GM06990 (cell line): ENCODE data around the gene FBXL12.
"Not testable (repeated sequence)": the region's sequence is repeated elsewhere in the genome, so short reads cannot be mapped to it uniquely, and the experiment has no call there.

Experiments used
- DNase-seq: peaks from one replicate; pipeline ENCODE4 v3.0.0-alpha.2; 2011; ENCODE audit not compliant: insufficient read length; ENCODE audit errors: extremely low read depth
- H3K27me3 ChIP-seq: replicated peaks from 2 replicates; pipeline ENCODE4 v1.6.0; 2011; ENCODE audit warnings: low read length; ENCODE audit not compliant: control insufficient read depth, insufficient read depth
- H3K36me3 ChIP-seq: 2 replicates; pipeline ENCODE4 v1.5.1; 2011; ENCODE audit warnings: low read length; ENCODE audit not compliant: control insufficient read depth, insufficient read depth
- H3K4me3 ChIP-seq: replicated peaks from 2 replicates; pipeline ENCODE4 v1.5.1; 2011; ENCODE audit warnings: low read depth, mild to moderate bottlenecking, control low read depth, low read length
- TF ChIP-seq, protein P1 (sequence below): IDR thresholded peaks from 2 replicates; pipeline ENCODE4 v1.5.1; 2011; ENCODE audit warnings: low read length, control low read depth, mild to moderate bottlenecking, inconsistent platforms; ENCODE audit not compliant: insufficient read depth, poor library complexity, severe bottlenecking

Gene FBXL12

DNA sequence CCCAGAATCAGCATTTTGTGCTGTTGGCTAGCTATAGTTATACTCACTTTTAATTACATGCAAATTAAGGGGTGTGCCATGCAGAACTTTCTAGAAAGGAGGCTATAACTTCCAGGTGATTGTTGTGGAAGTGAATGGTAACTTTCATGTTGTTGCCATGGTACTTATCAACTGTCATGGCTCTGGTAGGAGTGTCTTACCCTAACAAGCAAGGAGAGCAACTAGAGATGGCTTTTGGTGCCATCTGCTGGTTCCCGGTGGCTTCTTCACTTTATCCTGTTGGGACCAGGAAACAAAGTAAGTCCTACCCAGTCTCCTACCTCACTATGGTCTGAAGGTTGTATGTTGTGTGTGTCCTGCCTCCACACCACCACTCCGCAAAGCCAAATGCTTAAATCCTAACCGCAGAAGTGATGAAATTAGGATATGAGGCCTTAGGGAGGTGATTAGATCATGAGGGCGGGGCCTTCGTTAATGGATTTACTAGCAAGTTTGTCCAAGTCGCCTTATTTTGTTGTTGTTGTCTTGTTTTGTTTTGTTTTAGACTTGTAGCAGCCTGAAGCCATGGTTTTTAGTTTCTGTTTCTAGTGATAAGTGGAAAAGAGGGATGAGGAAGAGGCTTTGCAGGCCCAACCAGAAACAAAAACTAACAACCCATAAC, 22.6 kb downstream of the FBXL12 start:
- H3K4me3 ChIP-seq, result no peak overlapping the region
- peak; percentile 51 for DNase-seq
- no peaks in the 10 kb centered on the region for H3K36me3 ChIP-seq
- TF ChIP-seq, protein P1, sequence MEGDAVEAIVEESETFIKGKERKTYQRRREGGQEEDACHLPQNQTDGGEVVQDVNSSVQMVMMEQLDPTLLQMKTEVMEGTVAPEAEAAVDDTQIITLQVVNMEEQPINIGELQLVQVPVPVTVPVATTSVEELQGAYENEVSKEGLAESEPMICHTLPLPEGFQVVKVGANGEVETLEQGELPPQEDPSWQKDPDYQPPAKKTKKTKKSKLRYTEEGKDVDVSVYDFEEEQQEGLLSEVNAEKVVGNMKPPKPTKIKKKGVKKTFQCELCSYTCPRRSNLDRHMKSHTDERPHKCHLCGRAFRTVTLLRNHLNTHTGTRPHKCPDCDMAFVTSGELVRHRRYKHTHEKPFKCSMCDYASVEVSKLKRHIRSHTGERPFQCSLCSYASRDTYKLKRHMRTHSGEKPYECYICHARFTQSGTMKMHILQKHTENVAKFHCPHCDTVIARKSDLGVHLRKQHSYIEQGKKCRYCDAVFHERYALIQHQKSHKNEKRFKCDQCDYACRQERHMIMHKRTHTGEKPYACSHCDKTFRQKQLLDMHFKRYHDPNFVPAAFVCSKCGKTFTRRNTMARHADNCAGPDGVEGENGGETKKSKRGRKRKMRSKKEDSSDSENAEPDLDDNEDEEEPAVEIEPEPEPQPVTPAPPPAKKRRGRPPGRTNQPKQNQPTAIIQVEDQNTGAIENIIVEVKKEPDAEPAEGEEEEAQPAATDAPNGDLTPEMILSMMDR, result peak; percentile 76
- no peaks in the 10 kb centered on the region for H3K27me3 ChIP-seq

DNA sequence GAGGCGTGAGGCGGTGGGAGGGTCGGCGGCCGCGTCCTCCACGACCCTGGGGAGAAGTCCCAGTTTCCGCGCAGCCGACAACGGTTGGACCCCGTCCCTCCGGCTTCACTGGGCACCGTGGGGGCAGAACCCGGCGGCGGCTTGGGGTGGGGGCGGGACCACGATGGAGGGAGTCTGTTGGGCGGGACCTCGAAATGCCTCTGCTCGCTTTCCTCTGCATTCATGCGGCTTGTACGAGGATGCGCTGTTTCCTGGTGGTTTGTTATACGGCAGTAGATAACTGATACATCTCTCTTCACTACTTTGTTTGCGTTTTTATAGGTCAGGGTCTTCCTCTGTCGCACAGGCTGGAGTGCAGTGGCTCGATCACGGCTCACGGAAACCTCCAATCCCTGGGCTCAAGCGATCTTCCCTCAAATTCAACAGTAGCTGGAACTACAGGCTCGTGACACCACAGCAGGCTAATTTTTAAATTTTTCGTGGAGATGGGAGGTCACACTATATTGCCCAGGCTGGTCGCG, 25.7 kb downstream of the FBXL12 start:
- TF ChIP-seq, protein P1, result no peak

DNA sequence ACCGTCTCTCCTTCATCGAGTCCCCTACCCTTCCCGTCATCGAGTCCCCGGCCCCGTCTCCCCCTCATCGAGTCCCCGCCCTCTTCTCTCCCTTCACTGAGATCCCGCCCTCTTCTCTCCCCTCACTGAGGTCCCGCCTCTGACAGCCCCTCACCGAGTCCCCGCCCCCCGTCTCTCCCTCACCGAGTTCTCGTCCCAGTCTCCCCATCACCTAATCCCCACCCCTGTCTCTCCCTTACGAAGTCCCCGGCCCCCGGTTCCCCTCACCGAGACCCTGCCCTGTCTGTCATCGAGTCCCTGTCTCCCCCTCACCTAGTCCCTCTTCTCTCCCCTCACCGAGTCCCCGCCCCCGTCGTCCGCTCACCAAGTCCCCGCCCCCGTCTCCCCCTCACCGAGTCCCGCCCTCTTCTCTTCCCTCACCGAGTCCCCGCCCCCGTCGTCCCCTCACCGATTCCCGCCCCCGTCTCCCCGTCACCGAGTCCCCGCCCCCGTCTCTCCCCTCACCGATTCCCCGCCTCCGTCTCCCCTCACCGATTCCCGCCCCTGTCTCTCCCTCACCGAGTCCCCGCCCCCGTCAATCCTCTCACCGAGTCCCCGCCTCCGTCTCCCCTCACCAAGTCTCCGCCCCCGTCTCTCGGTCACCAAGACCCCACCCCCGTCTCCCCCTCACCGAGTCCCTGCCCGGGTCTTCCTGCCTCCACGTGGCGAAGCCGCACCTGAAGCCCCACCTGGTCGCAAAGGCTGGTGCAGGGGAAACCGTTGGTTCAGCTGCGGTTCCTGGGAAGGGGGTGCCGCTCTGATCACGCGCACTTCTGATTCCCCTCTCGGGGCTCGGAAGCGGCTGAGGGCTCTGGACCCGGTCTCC, 26.4 kb downstream of the FBXL12 start:
- no peaks in the 10 kb centered on the region for H3K36me3 ChIP-seq
- TF ChIP-seq, protein P1, result no peak
- peak overlapping the region; percentile 77 for H3K4me3 ChIP-seq
- DNase-seq, result peak; percentile 89
- H3K27me3 ChIP-seq, result no peaks in the 10 kb centered on the region

More for the DNA sequence above, 25.7 kb downstream of the FBXL12 start:
- H3K36me3 ChIP-seq, result no peaks in the 10 kb centered on the region
- no peaks in the 10 kb centered on the region for H3K27me3 ChIP-seq
- no peak for DNase-seq
- H3K4me3 ChIP-seq, result peak overlapping the region; percentile 77

DNA sequence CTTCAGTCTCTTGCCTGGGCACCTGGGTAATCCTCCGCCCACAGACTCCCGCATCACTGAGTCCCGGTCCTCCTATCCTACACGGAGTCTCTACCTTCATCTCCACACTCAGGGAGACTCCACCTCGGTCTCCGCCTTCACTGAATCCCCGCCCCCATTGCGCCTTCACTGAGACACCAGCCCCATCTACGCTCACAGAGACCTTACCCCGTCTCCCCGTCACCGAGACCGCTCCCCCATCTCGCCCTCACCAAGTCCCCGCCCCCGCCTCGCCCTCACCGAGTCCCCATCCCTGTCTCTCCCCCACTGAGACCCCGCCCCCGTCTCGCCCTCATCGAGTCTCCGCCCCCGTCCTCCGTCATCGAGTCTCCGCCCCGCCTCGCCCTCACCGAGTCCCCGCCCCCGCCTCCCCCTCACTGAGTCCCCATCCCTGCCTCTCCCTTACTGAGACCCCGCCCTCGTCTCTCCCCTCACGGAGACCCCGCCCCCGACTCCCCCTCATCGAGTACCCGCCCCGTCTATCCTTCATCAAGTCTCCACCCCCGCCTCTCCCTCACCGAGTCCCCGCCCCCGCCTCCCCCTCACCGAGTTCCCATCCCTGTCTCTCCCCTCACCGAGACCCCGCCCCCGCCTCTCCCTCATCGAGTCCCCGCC, 27.2 kb downstream of the FBXL12 start:
- H3K4me3 ChIP-seq, result peak overlapping the region; percentile 77
- DNase-seq, result peak; percentile 90
- H3K27me3 ChIP-seq, result no peaks in the 10 kb centered on the region
- H3K36me3 ChIP-seq, result no peaks in the 10 kb centered on the region
- TF ChIP-seq, protein P1, result no peak

DNA sequence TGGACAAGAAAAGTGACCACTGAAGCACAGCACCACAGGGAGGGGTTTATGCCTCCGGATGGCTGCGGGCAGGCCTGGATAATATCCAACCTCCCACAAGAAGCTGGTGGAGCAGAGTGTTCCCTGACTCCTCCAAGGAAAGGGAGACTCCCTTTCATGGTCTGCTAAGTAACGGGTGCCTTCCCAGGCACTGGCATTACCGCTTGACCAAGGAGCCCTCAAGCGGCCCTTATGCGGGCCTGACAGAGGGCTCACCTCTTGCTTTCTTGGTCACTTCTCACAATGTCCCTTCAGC, 27.9 kb downstream of the FBXL12 start:
- not testable (repeated sequence) for H3K27me3 ChIP-seq, DNase-seq, H3K36me3 ChIP-seq
- peak overlapping the region; percentile 77 for H3K4me3 ChIP-seq

DNA sequence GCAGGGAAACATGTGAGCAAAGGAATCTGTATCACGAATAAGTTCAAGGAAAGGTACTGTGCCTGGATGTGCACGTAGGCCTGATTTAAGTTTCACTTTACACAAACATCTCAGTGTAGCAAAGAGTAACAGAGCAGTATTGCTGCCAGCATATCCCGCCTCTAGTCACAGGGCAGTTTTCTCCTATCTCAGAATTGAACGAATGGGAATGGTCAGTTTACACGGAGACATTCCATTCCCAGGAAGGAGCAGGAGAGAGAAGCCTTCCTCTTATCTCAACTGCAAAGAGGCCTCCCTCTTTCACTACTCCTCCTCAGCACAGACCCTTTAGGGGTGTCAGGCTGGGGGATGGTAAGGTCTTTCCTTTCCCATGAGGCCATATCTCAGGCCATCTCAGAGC, 29.3 kb downstream of the FBXL12 start:
- not testable (repeated sequence) for H3K27me3 ChIP-seq, H3K36me3 ChIP-seq, H3K4me3 ChIP-seq, DNase-seq
